ENCODE data around the gene LAMA3. TPM values are rescaled to one million over a fixed set of nuclear protein-coding genes. Genes with fewer than 3 reads are reported as not detected.

LAMA3 gene
- total and polyA plus RNA-seq, 2 of the 13 experiments (the other 11 are each of a cell fraction or from before 2014, with no cell fraction given), result 0.45 to 2.2 TPM

- Histone ChIP-seq H2AFZ (ENCODE audit: low read length) (no peak overlapping the region), H3K27me3 (ENCODE audit: control insufficient read depth in 1 of 2, insufficient read depth in 2 of 2, low read length in 2 of 2) (no peaks in the 10 kb centered on the region), H3K9ac (ENCODE audit: insufficient read depth, low read depth, low read length) (no peak overlapping the region), H3K4me2 (ENCODE audit: low read depth, low read length) (peak overlapping the region; percentile 40; the same call in 1 of the 2 replicates), H3K4me3 (replicated peaks in 1 of 3; ENCODE audit: insufficient read depth in 1 of 3, low read depth in 2 of 3, low read length in 3 of 3) (no peak overlapping the region), H4K20me1 (ENCODE audit: insufficient read depth, low read length) (no peaks in the 10 kb centered on the region), H3K9me3 (ENCODE audit: low read length) (no peaks in the 10 kb centered on the region), H3K27ac (ENCODE audit: extremely low read length, insufficient read depth, low read length) (no peak overlapping the region), H3K36me3 (replicated peaks in 1 of 2; ENCODE audit: control insufficient read depth in 1 of 2, insufficient read depth in 2 of 2, low read length in 2 of 2) (no peaks in the 10 kb centered on the region), H3K79me2 (ENCODE audit: insufficient read depth, low read length) (no peaks in the 10 kb centered on the region), H3K4me1 (ENCODE audit: insufficient read depth, low read length) (peaks cover 39% of the 10 kb centered on the region)
- in situ Hi-C loops (cut with HindIII; ENCODE audit: extremely low pct_ligation_motif_present, low pct_unique_long_range_greater_than_20kb), result no loop called here
- ChIA-PET CTCF (ENCODE audit: low intra/inter-chr PET ratio, low total read pairs) (no interaction called here), POLR2A (no interaction called here)
- 78% methylated on average over 5 of the region's 5 CpGs for WGBS (ENCODE audit: low lambda C conversion rate)
- ATAC-seq (no peak), FAIRE-seq (no peak), DNase-seq (ENCODE audit: low spot score) (no peak)
- intact Hi-C loops (cut with micrococcal nuclease; ENCODE audit: unreplicated experiment), result no loop called here
- TF ChIP-seq ZNF407 (CRISPR knock-in tag; IDR thresholded peaks at IDR 0.05; ENCODE audit: not compliant biosample characterization), result no peak
- no peak for TF ChIP-seq PHF21A (CRISPR knock-in tag; IDR thresholded peaks at IDR 0.05)
- no peak for TF ChIP-seq IRF1 (CRISPR knock-in tag; IDR thresholded peaks at IDR 0.05; ENCODE audit: low read depth)
- TF ChIP-seq PBX3 (CRISPR knock-in tag; IDR thresholded peaks at IDR 0.05; ENCODE audit: borderline replicate concordance), result no peak
- no TSS peak for BruUV-seq (replicated peaks)
These were observed 167.9 kb downstream of the LAMA3 start for GRCh38 chr18:23857164-23857552.
